T-helper 17 cell (primary cell): ENCODE measurements around the gene LRIT3. TPM values are rescaled to one million over a fixed set of nuclear protein-coding genes. Genes with fewer than 3 reads are reported as not detected.

ENCODE experiments used
- ATAC-seq: fragments of 150-1000 bp; cut with Tn5 transposase; 2 replicates; pipeline ENCODE4 v1.10.0; 2021; ENCODE audit warnings: mild to moderate bottlenecking, moderate library complexity
- DNase-seq, 3 donors: peaks; one replicate each; pipeline versions ENCODE4 v3.0.0 to v3.0.0-alpha.2; 2020 to 2021
- H3K9me3 ChIP-seq: one replicate; pipeline ENCODE4 v1.7.0; 2013; ENCODE audit warnings: low read length, mild to moderate bottlenecking; ENCODE audit not compliant: control insufficient read depth, poor library complexity, severe bottlenecking
- H3K27ac Mint-ChIP-seq: one replicate; pipeline ENCODE4 v1.8.0; 2022; ENCODE audit warnings: mild to moderate bottlenecking, moderate library complexity, mixed read lengths
- H3K27me3 Mint-ChIP-seq: one replicate; pipeline ENCODE4 v1.8.0; 2022; ENCODE audit warnings: mixed read lengths
- H3K36me3 Mint-ChIP-seq: one replicate; pipeline ENCODE4 v1.8.0; 2022; ENCODE audit warnings: low read depth, mixed read lengths
- H3K4me1 Mint-ChIP-seq: one replicate; pipeline ENCODE4 v1.8.0; 2022; ENCODE audit warnings: mild to moderate bottlenecking, mixed read lengths
- H3K4me3 Mint-ChIP-seq: one replicate; pipeline ENCODE4 v1.8.0; 2022; ENCODE audit warnings: mild to moderate bottlenecking, moderate library complexity, mixed read lengths
- total RNA-seq, 4 donors: library from RNA in 2 of 4; stranded (reverse) in 2 of 4; gene quantifications; one replicate each; pipeline ENCODE4 v1.2.3 and lab custom pipeline; 2022 to 2026

The LRIT3 gene, protein sequence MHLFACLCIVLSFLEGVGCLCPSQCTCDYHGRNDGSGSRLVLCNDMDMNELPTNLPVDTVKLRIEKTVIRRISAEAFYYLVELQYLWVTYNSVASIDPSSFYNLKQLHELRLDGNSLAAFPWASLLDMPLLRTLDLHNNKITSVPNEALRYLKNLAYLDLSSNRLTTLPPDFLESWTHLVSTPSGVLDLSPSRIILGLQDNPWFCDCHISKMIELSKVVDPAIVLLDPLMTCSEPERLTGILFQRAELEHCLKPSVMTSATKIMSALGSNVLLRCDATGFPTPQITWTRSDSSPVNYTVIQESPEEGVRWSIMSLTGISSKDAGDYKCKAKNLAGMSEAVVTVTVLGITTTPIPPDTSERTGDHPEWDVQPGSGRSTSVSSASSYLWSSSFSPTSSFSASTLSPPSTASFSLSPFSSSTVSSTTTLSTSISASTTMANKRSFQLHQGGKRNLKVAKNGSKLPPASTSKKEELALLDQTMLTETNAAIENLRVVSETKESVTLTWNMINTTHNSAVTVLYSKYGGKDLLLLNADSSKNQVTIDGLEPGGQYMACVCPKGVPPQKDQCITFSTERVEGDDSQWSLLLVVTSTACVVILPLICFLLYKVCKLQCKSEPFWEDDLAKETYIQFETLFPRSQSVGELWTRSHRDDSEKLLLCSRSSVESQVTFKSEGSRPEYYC
- under 1 TPM; 0.21 to 0.30 TPM for total RNA-seq
- 0.12 to 0.15 reads per million in 2 donors for total RNA-seq (lab: John Stamatoyannopoulos, UW)

DNA sequence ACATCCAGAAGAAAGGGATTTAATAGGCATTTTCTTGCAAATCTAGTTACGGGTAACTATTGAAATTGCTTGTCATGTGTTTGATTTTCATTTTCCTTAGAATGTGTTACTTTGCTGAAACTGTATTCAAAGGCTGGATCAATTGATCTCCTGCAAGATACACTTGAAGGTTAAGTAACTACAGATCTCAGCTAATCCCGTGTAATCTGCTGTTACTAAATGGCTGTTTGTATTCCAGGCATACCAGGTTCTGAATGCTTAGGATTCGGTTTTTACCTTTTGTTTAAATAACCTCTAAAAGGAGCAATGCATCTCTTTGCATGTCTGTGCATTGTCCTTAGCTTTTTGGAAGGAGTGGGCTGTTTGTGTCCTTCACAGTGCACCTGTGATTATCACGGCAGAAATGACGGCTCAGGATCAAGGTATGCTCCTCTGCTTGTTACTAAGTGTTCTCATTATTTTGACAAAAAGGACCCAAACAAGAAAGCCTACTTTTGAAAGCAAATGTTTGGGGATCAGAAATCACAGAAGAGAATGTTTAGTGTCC lies at the start of gene LRIT3:
LRIT3 (plus strand) TSS at position 212 of the 547 bp plus-strand sequence; CDS start at position 307, 95 bp downstream.
- Mint-ChIP-seq H3K27me3 (peaks cover 9% of the 10 kb centered on the region), H3K4me3 (no peak within 1 kb of the TSS), H3K27ac (no peak within 1 kb of the TSS), H3K4me1 (peaks cover 4% of the 10 kb centered on the region), H3K36me3 (peaks cover 2% of the 10 kb centered on the region)
- no peaks in the 10 kb centered on the region for H3K9me3 ChIP-seq
- no peak for DNase-seq
- no peak for ATAC-seq

DNA sequence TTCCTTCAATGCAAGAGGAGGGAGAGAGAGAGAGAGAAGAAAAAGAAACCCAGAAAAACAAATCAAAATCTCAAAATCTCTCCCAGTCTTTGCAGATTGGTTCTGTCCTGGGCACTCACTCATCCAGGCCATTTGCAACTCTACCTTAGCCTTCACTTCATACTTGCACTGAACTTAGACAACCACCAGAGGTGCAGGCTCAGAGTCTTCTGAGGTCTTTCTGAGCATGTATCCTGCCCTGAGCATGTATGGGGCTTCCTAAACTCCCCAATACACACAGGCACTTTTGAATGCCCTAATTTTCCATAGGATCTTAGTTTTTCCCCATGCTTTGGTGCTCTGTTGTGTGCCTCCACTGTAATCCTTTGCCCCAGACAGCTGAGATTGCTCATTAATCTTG lies 49.0 kb upstream of the LRIT3 start:
- DNase-seq (no peak), ATAC-seq (peak; percentile 28)
- no peaks in the 10 kb centered on the region for H3K27me3 Mint-ChIP-seq
- H3K9me3 ChIP-seq: peaks cover 8% of the 10 kb centered on the region
- no peaks in the 10 kb centered on the region for H3K36me3 Mint-ChIP-seq
- H3K27ac Mint-ChIP-seq: no peak overlapping the region
- no peak overlapping the region for H3K4me3 Mint-ChIP-seq
- no peaks in the 10 kb centered on the region for H3K4me1 Mint-ChIP-seq

DNA sequence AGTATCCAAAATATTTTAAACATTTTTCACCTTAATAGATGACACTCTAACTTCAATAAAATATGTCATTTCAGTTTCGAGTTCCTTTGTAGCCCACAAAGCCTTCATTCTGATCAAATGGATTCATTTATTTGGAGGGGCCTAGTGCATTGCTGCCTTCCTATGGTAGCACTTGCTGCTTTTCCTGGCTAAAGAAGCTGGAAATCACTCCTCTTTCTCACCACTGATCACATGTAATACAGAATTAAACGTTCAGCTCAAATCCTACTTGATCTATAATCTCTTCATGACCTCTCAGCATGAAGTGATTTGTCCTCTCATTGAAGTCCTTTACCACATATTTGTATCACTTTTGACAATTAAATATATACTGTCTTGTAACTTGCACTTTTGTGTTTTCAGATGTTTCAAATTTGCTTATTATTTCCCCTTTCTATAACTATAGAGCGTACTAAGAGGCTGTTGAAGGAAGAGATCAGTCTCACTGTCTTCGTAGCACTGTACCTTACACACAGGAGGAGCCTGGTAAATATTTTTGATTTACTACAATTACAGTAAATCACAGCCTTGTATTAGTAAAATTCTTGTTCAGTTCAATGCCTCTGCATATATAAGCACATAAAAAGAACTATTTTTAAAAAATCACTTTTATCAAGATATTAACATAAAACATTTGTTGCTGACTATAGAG lies 46.7 kb upstream of the LRIT3 start:
- no peaks in the 10 kb centered on the region for H3K4me1 Mint-ChIP-seq
- H3K27ac Mint-ChIP-seq: no peak overlapping the region
- no peak for DNase-seq
- peaks cover 12% of the 10 kb centered on the region for H3K27me3 Mint-ChIP-seq
- no peaks in the 10 kb centered on the region for H3K36me3 Mint-ChIP-seq
- no peak for ATAC-seq
- H3K9me3 ChIP-seq: peaks cover 2% of the 10 kb centered on the region
- H3K4me3 Mint-ChIP-seq: no peak overlapping the region

DNA sequence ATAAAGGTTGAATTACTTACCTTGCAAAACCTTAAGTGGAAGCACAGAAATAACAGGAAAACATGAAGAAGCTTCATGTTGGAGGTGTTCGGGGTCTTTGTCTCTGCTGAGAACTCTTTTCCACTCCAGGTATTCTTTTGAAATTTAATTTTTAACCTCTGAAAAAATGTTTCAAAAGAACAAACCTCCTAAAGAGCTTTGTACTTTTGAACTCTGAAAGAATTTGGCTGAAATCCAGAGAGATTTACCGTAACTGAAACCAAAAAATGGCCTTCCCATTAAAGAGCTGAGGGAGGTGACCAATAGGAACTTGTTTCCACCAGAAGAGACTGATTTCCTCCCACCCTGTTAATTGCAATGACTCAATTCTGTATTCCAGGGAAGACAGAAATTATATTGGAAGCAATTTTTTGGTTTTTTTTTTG lies 46.0 kb upstream of the LRIT3 start, which contains the start of gene CFI:
CFI (minus strand) TSS at position 105 of the 425 bp plus-strand sequence; CDS start at position 77, 28 bp downstream.
- H3K4me1 Mint-ChIP-seq: no peaks in the 10 kb centered on the region
- DNase-seq: no peak

DNA sequence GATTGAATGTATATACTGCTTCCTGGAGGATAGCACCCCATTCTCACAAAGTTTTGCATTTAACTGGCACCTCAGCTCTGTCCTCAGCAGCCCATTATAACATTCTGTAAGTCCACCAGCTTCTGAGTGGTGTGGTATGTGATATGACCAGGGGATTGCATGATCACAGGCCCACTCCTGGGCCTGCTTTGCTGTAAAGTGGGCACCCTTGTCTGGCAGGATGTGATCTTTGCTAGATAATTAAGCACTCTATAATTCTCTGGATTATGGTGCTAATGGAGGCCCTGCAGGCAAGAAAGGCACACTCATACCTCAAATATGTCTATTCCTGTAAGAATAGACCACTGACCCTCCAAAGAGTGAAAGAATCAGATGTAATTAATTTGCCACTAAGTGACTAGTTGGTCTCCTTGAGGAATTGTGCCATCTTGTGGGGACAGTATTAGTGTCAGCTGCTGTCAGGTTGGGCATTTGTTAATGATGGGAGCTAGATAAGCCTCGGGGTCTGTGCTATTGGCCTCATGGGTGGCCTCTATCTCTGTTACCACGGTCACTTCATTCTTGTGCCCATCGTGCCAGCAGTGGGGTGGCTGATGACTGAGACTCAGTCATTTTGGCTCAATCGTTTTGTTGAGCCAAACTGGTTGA lies 43.9 kb upstream of the LRIT3 start:
- Mint-ChIP-seq H3K36me3 (no peaks in the 10 kb centered on the region), H3K27ac (no peak overlapping the region), H3K4me3 (no peak overlapping the region), H3K27me3 (peaks cover 19% of the 10 kb centered on the region), H3K4me1 (peaks cover 2% of the 10 kb centered on the region)
- DNase-seq: no peak
- peak; percentile 45 for ATAC-seq
- no peaks in the 10 kb centered on the region for H3K9me3 ChIP-seq

More for the DNA sequence above, 46.0 kb upstream of the LRIT3 start, which contains the start of gene CFI:
- no peaks in the 10 kb centered on the region for H3K9me3 ChIP-seq
- H3K27ac Mint-ChIP-seq: no peak within 1 kb of the TSS
- H3K27me3 Mint-ChIP-seq: peaks cover 14% of the 10 kb centered on the region
- no peak for ATAC-seq
- no peaks in the 10 kb centered on the region for H3K36me3 Mint-ChIP-seq
- H3K4me3 Mint-ChIP-seq: no peak within 1 kb of the TSS

DNA sequence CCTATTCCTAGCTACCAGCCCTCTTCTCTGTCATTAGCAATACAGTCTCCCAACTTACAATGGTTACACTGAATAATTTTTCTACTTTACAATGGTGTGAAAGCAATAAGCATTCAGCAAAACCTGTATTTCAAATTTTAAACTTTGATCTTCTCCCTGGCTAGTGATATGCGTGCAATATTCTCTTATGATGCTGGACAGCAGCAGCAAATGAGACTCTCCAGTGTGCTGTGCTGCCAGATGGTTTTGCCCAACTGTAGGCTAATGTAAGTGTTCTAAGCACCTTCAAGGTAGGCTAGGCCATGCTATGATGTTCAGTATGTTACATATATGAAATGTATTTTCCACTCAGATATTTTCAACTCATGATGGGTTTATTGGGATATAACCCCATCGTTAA lies 38.3 kb upstream of the LRIT3 start:
- Mint-ChIP-seq H3K4me1 (peaks cover 3% of the 10 kb centered on the region), H3K4me3 (no peak overlapping the region), H3K27me3 (peaks cover 19% of the 10 kb centered on the region), H3K36me3 (no peaks in the 10 kb centered on the region), H3K27ac (no peak overlapping the region)
- no peak for ATAC-seq
- no peak for DNase-seq
- no peaks in the 10 kb centered on the region for H3K9me3 ChIP-seq

DNA sequence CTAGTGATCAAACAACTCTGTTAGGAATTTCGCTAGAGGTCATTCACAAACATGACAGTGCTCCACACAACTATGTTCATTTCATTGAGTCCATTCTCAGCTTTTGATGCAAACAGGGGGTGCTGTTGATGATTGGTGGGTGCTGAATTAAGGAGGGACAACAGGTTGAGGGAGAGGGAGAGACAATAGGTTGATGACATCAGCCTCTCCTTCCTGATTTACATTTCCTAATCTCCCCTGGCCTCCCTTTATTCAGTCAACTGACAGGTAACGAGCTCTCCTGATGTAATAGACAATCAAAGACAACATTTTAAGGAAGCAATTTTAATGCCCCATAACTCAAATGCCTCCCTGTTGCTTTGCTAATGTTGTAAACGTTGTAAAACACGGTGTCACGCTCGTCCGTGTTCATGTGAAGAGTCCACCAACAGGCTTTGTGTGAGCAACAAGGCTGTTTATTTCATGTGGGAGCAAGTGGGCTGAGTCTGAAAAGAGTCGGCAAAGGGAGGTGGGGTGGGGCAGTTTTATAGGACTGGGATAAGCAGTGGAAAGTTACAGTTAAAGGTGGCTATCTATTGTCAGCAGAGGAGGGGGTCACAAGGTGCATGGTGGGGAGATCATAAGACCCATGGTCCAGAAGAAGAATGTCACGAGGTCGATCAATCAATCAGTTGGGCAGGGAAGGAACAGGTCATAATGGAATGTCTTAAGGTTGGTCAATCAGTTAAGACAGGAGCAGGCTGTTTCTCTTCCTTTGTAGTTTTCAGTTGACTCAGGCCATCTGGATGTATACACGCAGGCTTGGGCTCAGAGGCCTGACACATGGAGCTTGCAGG lies 37.1 kb upstream of the LRIT3 start:
- H3K9me3 ChIP-seq: no peaks in the 10 kb centered on the region
- peaks cover 10% of the 10 kb centered on the region for H3K4me1 Mint-ChIP-seq
- H3K36me3 Mint-ChIP-seq: peaks cover 3% of the 10 kb centered on the region
- H3K4me3 Mint-ChIP-seq: no peak overlapping the region
- ATAC-seq (no peak), DNase-seq (no peak)
- H3K27ac Mint-ChIP-seq: no peak overlapping the region
- H3K27me3 Mint-ChIP-seq: peaks cover 10% of the 10 kb centered on the region

DNA sequence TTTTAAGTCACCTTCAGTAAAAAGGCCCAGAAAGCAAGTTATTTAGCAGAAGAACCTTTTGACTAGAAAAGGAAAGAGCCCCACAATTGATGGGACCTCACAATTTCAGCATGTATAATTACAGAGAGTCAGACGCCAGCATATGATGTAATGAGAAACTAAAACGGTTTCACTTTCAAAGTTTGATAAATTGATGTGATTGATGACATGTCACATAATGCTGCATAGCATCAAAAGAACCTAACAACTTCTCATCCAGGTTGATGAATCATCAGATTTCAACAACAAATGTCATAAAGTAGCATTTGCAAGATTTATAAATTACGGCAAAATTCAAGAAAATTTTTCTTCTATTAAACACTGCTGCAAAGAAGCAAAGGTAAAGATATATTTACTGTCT lies 36.2 kb upstream of the LRIT3 start:
- ATAC-seq (no peak), DNase-seq (no peak)
- Mint-ChIP-seq H3K36me3 (peaks cover 3% of the 10 kb centered on the region), H3K4me1 (peaks cover 20% of the 10 kb centered on the region), H3K27me3 (peaks cover 5% of the 10 kb centered on the region), H3K4me3 (no peak overlapping the region), H3K27ac (no peak overlapping the region)
- H3K9me3 ChIP-seq: no peaks in the 10 kb centered on the region

DNA sequence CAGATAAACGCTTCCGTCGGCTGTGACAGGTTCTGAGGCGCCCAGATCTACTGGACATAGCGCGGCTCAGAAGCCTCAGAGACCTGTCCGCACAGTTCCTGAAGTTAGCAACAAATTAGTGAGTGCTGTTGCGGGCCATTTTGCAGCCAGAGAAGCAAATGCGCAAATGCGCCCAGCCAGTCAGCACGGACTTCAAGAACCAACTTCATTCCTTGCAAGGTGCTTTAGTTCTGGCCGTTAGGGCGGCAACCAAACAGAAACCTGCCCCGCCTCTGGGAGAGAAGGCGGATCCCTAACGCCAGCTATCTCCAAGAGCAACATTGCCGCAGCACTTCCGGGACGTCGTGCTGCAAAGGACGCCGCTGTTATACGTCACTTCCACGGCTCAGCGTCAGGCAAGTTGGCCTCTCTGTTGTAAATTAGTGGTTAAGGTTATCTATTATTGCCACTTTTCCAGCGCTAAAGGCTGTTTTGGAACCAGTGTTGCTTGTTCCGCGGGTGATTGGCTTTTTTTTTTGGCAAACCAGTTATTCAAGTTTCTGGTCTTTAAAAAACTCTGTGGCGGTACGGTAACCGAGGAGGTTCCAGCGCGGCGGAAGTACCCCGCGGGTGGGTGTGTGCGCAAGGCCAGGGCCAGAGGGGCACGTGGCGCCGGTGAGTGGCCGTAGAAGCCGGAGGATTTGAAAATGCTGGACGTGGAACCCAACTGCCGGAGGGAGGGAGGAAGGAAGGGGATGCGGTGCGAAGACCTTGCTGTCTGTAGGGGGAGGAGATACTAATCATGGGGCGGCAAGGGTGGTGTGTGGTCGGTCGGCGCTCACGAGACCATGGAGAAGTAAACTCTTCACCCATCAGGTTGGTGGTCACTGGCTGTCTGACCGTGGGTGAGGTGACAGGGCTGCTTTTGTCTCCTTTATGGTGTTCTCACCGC lies 32.5 kb upstream of the LRIT3 start, which contains the start of gene GAR1:
GAR1 (plus strand) TSS at position 612 of the 931 bp plus-strand sequence. CDS start 403 bp downstream, outside the sequence.
- Mint-ChIP-seq H3K27me3 (no peaks in the 10 kb centered on the region), H3K4me3 (peak within 1 kb of the TSS; percentile 99), H3K27ac (peak within 1 kb of the TSS; percentile 98), H3K36me3 (peaks cover 17% of the 10 kb centered on the region), H3K4me1 (peaks cover 36% of the 10 kb centered on the region)
- H3K9me3 ChIP-seq: no peaks in the 10 kb centered on the region
- DNase-seq (peak; percentile 68 to 81 (median 74)), ATAC-seq (peak; percentile 95)

DNA sequence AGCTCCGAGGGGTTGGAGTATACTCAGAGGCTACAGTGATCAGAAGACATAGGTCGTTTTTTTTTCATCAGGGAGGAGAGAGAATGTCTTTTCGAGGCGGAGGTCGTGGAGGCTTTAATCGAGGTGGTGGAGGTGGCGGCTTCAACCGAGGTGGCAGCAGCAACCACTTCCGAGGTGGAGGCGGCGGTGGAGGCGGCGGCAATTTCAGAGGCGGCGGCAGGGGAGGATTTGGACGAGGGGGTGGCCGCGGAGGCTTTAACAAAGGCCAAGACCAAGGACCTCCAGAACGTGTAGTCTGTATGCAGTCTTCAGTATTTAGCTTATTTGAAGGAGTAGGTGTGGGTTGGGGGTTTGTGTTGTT lies 31.8 kb upstream of the LRIT3 start:
- DNase-seq (peak; percentile 25 to 37 (median 34)), ATAC-seq (peak; percentile 24)
- H3K27ac Mint-ChIP-seq: peak overlapping the region; percentile 98
- peaks cover 18% of the 10 kb centered on the region for H3K36me3 Mint-ChIP-seq
- H3K4me3 Mint-ChIP-seq: peak overlapping the region; percentile 99
- H3K9me3 ChIP-seq: no peaks in the 10 kb centered on the region
- H3K27me3 Mint-ChIP-seq: no peaks in the 10 kb centered on the region
- H3K4me1 Mint-ChIP-seq: peaks cover 40% of the 10 kb centered on the region

DNA sequence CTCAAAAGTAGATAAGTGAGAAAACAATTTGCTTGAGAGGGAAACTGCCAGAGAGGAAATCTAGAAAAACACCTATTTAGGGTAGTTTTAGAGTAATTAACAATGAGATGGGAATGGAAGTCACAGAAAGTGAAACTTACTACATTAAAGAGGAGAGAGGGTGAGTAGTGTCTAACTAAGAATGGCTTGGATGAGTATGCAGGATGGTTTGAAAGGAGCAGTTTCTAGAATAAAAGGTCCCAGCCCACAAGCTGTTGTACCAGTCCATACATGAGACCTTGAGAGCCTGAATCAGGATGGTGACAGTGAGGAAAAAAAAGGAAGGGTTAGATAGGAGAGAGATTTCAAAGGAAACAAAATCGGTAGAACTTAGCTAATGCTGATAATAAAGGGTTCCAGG lies 31.0 kb upstream of the LRIT3 start:
- H3K9me3 ChIP-seq: no peaks in the 10 kb centered on the region
- no peak for ATAC-seq
- no peaks in the 10 kb centered on the region for H3K27me3 Mint-ChIP-seq
- DNase-seq: no peak
- peak overlapping the region; percentile 99 for H3K4me3 Mint-ChIP-seq
- peak overlapping the region; percentile 98 for H3K27ac Mint-ChIP-seq
- peaks cover 40% of the 10 kb centered on the region for H3K4me1 Mint-ChIP-seq
- H3K36me3 Mint-ChIP-seq: peaks cover 18% of the 10 kb centered on the region
